HCT116 (cell line): Measurements from ENCODE around the gene CHEK1.

Experiments used
- CTCF ChIP-seq, 3 experiments: fragments of 200-600 bp in 1 of 3; sonication (generic) in 1 of 3; IDR thresholded peaks in 2 of 3; conservative IDR thresholded peaks in 1 of 3; 2 replicates each; pipeline ENCODE4 v1.5.1; 2012 to 2017; ENCODE audit warnings: low read depth in 2 of 3, low read length in 2 of 3, antibody characterized with exemption in 1 of 3, borderline replicate concordance in 1 of 3, control low read depth in 1 of 3, mild to moderate bottlenecking in 1 of 3, mixed read lengths in 1 of 3, mixed run types in 1 of 3, moderate library complexity in 1 of 3; ENCODE audit not compliant: insufficient read depth in 1 of 3
- ELF1 ChIP-seq: IDR thresholded peaks from 2 replicates; pipeline ENCODE4 v1.6.1; 2012; ENCODE audit warnings: low read depth, borderline replicate concordance
- EZH2 ChIP-seq: fragments of 200-600 bp; sonication (generic); IDR thresholded peaks from 2 replicates; pipeline ENCODE4 v1.6.1; 2017; ENCODE audit warnings: antibody characterized with exemption, mixed run types
- EZH2phosphoT487 ChIP-seq: fragments of 200-600 bp; IDR thresholded peaks from 2 replicates; pipeline ENCODE4 v1.6.1; 2018; ENCODE audit warnings: antibody characterized with exemption, borderline replicate concordance
- JUND ChIP-seq: IDR thresholded peaks from 2 replicates; pipeline ENCODE4 v1.6.1; 2012
- MAX ChIP-seq: IDR thresholded peaks from 2 replicates; pipeline ENCODE4 v1.6.1; 2012
- POLR2A ChIP-seq: IDR thresholded peaks from 2 replicates; pipeline ENCODE4 v1.7.0; 2011; ENCODE audit warnings: borderline replicate concordance; ENCODE audit not compliant: insufficient read depth, insufficient read length; ENCODE audit errors: extremely low read depth
- POLR2AphosphoS5 ChIP-seq: IDR thresholded peaks from 2 replicates; pipeline ENCODE4 v1.6.1; 2011; ENCODE audit warnings: mild to moderate bottlenecking, low read depth, low read length, moderate library complexity
- RAD21 ChIP-seq: IDR thresholded peaks from 2 replicates; pipeline ENCODE4 v1.6.1; 2012; ENCODE audit warnings: low read depth, mild to moderate bottlenecking
- REST ChIP-seq: IDR thresholded peaks from 2 replicates; pipeline ENCODE4 v1.6.1; 2012; ENCODE audit warnings: low read depth

GRCh38 chr11:125638315-125638714 lies 13.4 kb downstream of the CHEK1 start:
- TF ChIP-seq POLR2AphosphoS5 (no peak), CTCF (IDR thresholded peaks at IDR 0.05 in 2 of 3, conservative IDR thresholded peaks at IDR 0.05 in 1 of 3; ENCODE audit: borderline replicate concordance in 1 of 3, insufficient read depth in 1 of 3, low read depth in 2 of 3, low read length in 2 of 3) (no peak), POLR2A (no peak), REST (no peak), RAD21 (no peak), EZH2 (no peak), ELF1 (no peak), EZH2phosphoT487 (no peak), MAX (no peak), JUND (no peak)
